Measurements from ENCODE around the gene SRMS. TPM values are rescaled to one million over a fixed set of nuclear protein-coding genes. Genes with fewer than 3 reads are reported as not detected.

Gene SRMS
- total RNA-seq, 1 experiment from 2014 or later: 1.4 TPM

DNA sequence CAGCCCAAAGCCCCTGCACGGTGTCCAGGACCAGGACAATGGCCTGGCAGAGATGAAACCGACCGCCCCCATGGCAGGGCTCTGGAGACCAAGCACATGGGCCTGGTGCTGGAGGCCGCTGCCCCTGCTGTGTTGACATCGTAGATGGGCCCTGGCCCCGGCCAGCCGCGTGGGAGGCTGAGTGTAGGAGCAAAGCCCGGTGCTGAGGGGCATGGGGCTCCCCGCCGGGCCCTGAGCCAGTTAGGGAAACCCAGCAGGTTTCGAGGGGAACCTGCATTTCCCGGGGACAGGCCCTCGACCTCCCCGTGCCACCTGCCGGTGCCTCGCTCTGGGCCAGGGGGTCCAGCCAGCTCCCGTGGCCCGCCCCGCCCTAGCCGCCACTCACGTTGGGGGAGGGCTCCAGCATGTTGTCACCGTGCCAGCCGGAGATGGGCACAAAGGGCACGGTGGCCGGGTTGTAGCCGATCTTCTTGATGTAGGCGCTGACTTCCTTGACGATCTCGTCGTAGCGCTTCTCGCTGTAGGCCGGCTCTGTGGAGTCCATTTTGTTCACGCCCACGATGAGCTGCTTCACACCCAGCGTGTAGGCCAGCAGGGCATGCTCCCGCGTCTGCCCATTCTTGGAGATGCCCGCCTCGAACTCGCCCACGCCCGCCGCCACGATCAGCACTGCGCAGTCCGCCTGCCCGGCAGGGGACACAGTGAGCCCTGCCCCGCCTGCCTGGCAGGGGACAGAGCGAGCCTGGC lies 53.0 kb downstream of the SRMS start:
- H3K9me3 Mint-ChIP-seq (ENCODE audit: unreplicated experiment): peaks cover 18% of the 10 kb centered on the region
- intact Hi-C loops (cut with micrococcal nuclease): no loop called here
- H3K36me3 Mint-ChIP-seq (ENCODE audit: insufficient read depth, unreplicated experiment): peaks cover 5% of the 10 kb centered on the region
- H3K27ac Mint-ChIP-seq (ENCODE audit: low read depth, unreplicated experiment): no peak overlapping the region
- POLR2A ChIA-PET: no interaction called here
- H3K4me3 Mint-ChIP-seq (ENCODE audit: unreplicated experiment): no peak overlapping the region
- H3K4me1 Mint-ChIP-seq (ENCODE audit: insufficient read depth, unreplicated experiment): no peaks in the 10 kb centered on the region
- CTCF ChIA-PET: interaction anchor here (0.6 to 1.3 kb wide), 9 partner anchors 9 to 566 kb away, joined by 3 to 5 read pairs (median 3); no protein-coding TSS in a partner anchor
- no TSS peak for BruUV-seq (replicated peaks)
- TF ChIP-seq, protein P1, sequence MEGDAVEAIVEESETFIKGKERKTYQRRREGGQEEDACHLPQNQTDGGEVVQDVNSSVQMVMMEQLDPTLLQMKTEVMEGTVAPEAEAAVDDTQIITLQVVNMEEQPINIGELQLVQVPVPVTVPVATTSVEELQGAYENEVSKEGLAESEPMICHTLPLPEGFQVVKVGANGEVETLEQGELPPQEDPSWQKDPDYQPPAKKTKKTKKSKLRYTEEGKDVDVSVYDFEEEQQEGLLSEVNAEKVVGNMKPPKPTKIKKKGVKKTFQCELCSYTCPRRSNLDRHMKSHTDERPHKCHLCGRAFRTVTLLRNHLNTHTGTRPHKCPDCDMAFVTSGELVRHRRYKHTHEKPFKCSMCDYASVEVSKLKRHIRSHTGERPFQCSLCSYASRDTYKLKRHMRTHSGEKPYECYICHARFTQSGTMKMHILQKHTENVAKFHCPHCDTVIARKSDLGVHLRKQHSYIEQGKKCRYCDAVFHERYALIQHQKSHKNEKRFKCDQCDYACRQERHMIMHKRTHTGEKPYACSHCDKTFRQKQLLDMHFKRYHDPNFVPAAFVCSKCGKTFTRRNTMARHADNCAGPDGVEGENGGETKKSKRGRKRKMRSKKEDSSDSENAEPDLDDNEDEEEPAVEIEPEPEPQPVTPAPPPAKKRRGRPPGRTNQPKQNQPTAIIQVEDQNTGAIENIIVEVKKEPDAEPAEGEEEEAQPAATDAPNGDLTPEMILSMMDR (IDR thresholded peaks at IDR 0.05; ENCODE audit: unreplicated experiment): no peak
- no peaks in the 10 kb centered on the region for H3K27me3 Mint-ChIP-seq (ENCODE audit: insufficient read depth, unreplicated experiment)
- DNase-seq (ENCODE audit: unreplicated experiment): no peak

DNA sequence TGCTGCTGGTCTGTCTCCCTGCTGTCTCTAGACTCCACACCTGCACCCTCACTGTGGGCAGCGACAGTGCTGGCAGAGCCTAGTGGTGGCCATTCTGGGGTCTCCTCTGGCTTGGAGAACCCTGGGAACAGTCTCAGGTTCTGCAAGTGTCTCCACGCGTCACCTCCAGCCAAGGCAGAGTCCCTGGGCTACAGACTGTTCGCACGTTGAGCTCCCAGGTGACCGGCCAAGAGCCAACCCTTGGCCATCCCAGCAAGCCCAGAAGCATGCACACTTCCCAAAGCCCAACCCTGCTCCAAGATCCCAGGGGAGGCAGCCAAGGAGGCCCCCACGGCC lies 53.5 kb downstream of the SRMS start:
- peaks cover 18% of the 10 kb centered on the region for H3K9me3 Mint-ChIP-seq (ENCODE audit: unreplicated experiment)
- H3K4me1 Mint-ChIP-seq (ENCODE audit: insufficient read depth, unreplicated experiment): no peaks in the 10 kb centered on the region
- H3K36me3 Mint-ChIP-seq (ENCODE audit: insufficient read depth, unreplicated experiment): peaks cover 5% of the 10 kb centered on the region
- DNase-seq (ENCODE audit: unreplicated experiment): no peak
- ChIA-PET POLR2A (no interaction called here), CTCF (interaction anchor here (0.6 to 1.3 kb wide), 7 partner anchors 10 to 567 kb away, joined by 3 to 4 read pairs (median 3); no protein-coding TSS in a partner anchor)
- TF ChIP-seq, protein P1 (IDR thresholded peaks at IDR 0.05; ENCODE audit: unreplicated experiment): no peak
- BruUV-seq (replicated peaks): no TSS peak
- H3K27ac Mint-ChIP-seq (ENCODE audit: low read depth, unreplicated experiment): no peak overlapping the region
- H3K27me3 Mint-ChIP-seq (ENCODE audit: insufficient read depth, unreplicated experiment): no peaks in the 10 kb centered on the region
- no peak overlapping the region for H3K4me3 Mint-ChIP-seq (ENCODE audit: unreplicated experiment)
- intact Hi-C loops (cut with micrococcal nuclease): no loop called here

DNA sequence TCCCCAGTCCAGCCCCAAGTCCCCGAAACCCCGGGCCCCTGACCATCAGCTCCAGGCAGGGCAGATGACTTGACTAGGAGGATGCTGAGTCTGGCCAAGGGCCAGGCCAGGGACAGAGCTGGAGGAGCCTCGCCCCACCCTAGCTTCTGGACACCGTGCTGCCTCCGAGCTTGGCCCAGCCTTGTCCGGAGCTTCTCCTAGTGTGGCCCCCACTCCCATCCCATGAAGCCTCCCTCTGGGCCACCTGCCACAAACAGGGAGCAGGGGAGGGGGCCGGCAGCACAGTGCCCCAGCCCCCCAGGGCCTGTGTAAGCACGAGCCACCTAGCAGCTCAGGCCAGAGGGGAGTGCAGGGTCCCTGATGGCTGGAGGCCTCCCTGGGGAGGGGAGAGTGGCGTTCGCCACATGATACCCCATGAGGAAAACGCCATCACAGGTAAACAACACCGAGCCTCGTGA lies 54.0 kb downstream of the SRMS start:
- POLR2A ChIA-PET: interaction anchor here (0.7 kb wide), 1 partner anchor 8 kb away, joined by 3 read pairs; no protein-coding TSS in a partner anchor
- Mint-ChIP-seq H3K4me3 (ENCODE audit: unreplicated experiment) (no peak overlapping the region), H3K36me3 (ENCODE audit: insufficient read depth, unreplicated experiment) (peaks cover 5% of the 10 kb centered on the region), H3K27ac (ENCODE audit: low read depth, unreplicated experiment) (no peak overlapping the region), H3K9me3 (ENCODE audit: unreplicated experiment) (peaks cover 18% of the 10 kb centered on the region), H3K4me1 (ENCODE audit: insufficient read depth, unreplicated experiment) (no peaks in the 10 kb centered on the region), H3K27me3 (ENCODE audit: insufficient read depth, unreplicated experiment) (no peaks in the 10 kb centered on the region)
- no TSS peak for BruUV-seq (replicated peaks)
- TF ChIP-seq, protein P1 (IDR thresholded peaks at IDR 0.05; ENCODE audit: unreplicated experiment): no peak
- CTCF ChIA-PET: interaction anchor here (0.6 to 1.3 kb wide), 7 partner anchors 13 to 620 kb away, joined by 3 to 4 read pairs (median 3); no protein-coding TSS in a partner anchor
- no peak for DNase-seq (ENCODE audit: unreplicated experiment)
- intact Hi-C loops (cut with micrococcal nuclease): no loop called here

DNA sequence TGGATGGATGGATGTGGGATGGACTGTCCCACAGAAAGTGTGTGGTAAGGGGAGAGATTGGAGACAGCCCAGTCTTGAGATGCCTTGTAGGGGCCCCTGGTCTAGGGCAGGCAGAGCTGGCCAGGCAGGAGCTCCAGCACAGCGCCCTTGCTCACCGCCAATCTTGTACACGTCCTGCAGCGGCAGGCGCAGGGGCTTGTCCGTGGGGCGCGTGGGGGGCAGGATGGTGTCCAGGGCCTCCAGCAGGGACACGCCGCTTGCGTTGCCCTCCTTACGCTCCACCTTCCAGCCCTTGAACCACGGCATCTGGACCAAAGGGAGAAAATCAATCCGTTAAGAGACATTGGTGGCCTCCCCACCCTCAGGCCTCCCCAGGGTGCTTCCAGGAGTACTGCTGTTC lies 54.6 kb downstream of the SRMS start:
- TF ChIP-seq, protein P1 (IDR thresholded peaks at IDR 0.05; ENCODE audit: unreplicated experiment): no peak
- POLR2A ChIA-PET: interaction anchor here (0.7 kb wide), 1 partner anchor 9 kb away, joined by 3 read pairs; no protein-coding TSS in a partner anchor

More for the DNA sequence above, 54.6 kb downstream of the SRMS start:
- intact Hi-C loops (cut with micrococcal nuclease): no loop called here
- H3K4me1 Mint-ChIP-seq (ENCODE audit: insufficient read depth, unreplicated experiment): no peaks in the 10 kb centered on the region
- BruUV-seq (replicated peaks): no TSS peak
- H3K27me3 Mint-ChIP-seq (ENCODE audit: insufficient read depth, unreplicated experiment): no peaks in the 10 kb centered on the region
- peaks cover 18% of the 10 kb centered on the region for H3K9me3 Mint-ChIP-seq (ENCODE audit: unreplicated experiment)
- no peak overlapping the region for H3K27ac Mint-ChIP-seq (ENCODE audit: low read depth, unreplicated experiment)
- peaks cover 5% of the 10 kb centered on the region for H3K36me3 Mint-ChIP-seq (ENCODE audit: insufficient read depth, unreplicated experiment)
- no peak for DNase-seq (ENCODE audit: unreplicated experiment)
- no peak overlapping the region for H3K4me3 Mint-ChIP-seq (ENCODE audit: unreplicated experiment)
- CTCF ChIA-PET: interaction anchor here (0.7 to 1.3 kb wide), 3 partner anchors 13 to 620 kb away, joined by 3 to 4 read pairs (median 3); no protein-coding TSS in a partner anchor
